K562 (cell line): Measurements from ENCODE around the gene BPIFB6. TPM values are rescaled to one million over a fixed set of nuclear protein-coding genes. Genes with fewer than 3 reads are reported as not detected.

ENCODE experiments used
- ATAC-seq: fragments of 200-7000 bp; cut with Tn5 transposase; 3 replicates; pipeline ENCODE4 v1.9.1; 2020; ENCODE audit warnings: moderate library complexity
- BruUV-seq: library from RNA; stranded (reverse); fragments of 400-500 nt; replicated peaks from 2 replicates; lab custom pipeline; 2021; lab: Mats Ljungman, UMichigan
- CTCF ChIA-PET: fragments of 300-600 bp; formaldehyde crosslinking; extraction: SDS; loops from one replicate; lab custom pipeline; 2021; ENCODE audit warnings: low intra/inter-chr PET ratio; lab: Yijun Ruan, JAX
- POLR2A ChIA-PET: fragments of 300-600, 350-650 bp; sonication (Branson Sonifier 250); formaldehyde crosslinking; extraction: SDS; loops from one replicate; lab custom pipeline; 2021; ENCODE audit warnings: antibody characterized with exemption, inconsistent platforms; lab: Yijun Ruan, JAX
- DNase-seq, 4 experiments: peaks; one replicate each; pipeline versions ENCODE4 v3.0.0 to v3.0.0-alpha.2; 2011 to 2018; ENCODE audit warnings: low spot score in 3 of 4, mixed read lengths in 3 of 4; ENCODE audit errors: extremely low read depth in 1 of 4
- FAIRE-seq: peaks from 2 replicates; lab custom pipeline; 2011; peaks lifted over from hg19 to GRCh38; lab: Jason Lieb, UNC
- H2AFZ ChIP-seq: 2 replicates; pipeline ENCODE4 v1.6.0; 2011; ENCODE audit warnings: low read depth, low read length, control low read depth, inconsistent platforms
- H3K27ac ChIP-seq: fragments of 200-600 bp; 3 replicates; pipeline ENCODE4 v1.8.0; 2011; ENCODE audit warnings: low read depth, mild to moderate bottlenecking, control low read depth, inconsistent platforms, low read length, moderate library complexity, mixed read lengths; ENCODE audit errors: extremely low read depth
- H3K27me3 ChIP-seq, 2 experiments: fragments of 300-600 bp in 1 of 2; 2 replicates in 1 of 2; 3 replicates in 1 of 2; pipeline versions ENCODE4 v1.6.0 to v1.8.0; 2011; ENCODE audit warnings: inconsistent platforms in 2 of 2, low read length in 2 of 2, mild to moderate bottlenecking in 1 of 2, mixed read lengths in 1 of 2, moderate library complexity in 1 of 2; ENCODE audit not compliant: control insufficient read depth in 2 of 2, insufficient read depth in 2 of 2
- H3K36me3 ChIP-seq: fragments of 300-600 bp; 3 replicates; pipeline ENCODE4 v1.8.0; 2011; ENCODE audit warnings: mild to moderate bottlenecking, low read length, inconsistent platforms; ENCODE audit not compliant: control insufficient read depth, insufficient read depth
- H3K4me1 ChIP-seq, 2 experiments: fragments of 200-600 bp in 1 of 2; replicated peaks in 1 of 2; 2 replicates in 1 of 2; 3 replicates in 1 of 2; pipeline versions ENCODE4 v1.5.1 to v1.8.0; 2011; ENCODE audit warnings: inconsistent platforms in 2 of 2, low read length in 2 of 2, mild to moderate bottlenecking in 1 of 2, mixed read lengths in 1 of 2, moderate library complexity in 1 of 2; ENCODE audit not compliant: control insufficient read depth in 2 of 2, insufficient read depth in 2 of 2
- H3K4me2 ChIP-seq: 2 replicates; pipeline ENCODE4 v1.6.1; 2011; ENCODE audit warnings: low read length, control low read depth, inconsistent platforms, mixed read lengths; ENCODE audit not compliant: insufficient read depth
- H3K4me3 ChIP-seq: fragments of 200-600 bp; sonication (generic), shearing (Covaris generic); 2 replicates; pipeline ENCODE4 v1.5.1; 2016; ENCODE audit warnings: control low read depth, inconsistent platforms
- H3K79me2 ChIP-seq: fragments of 200-600 bp; 3 replicates; pipeline ENCODE4 v1.8.0; 2011; ENCODE audit warnings: low read length, inconsistent platforms; ENCODE audit not compliant: control insufficient read depth, insufficient read depth
- H3K9ac ChIP-seq, 2 experiments: 2 replicates each; pipeline versions ENCODE4 v1.6.0 to v1.6.1; 2011; ENCODE audit warnings: low read depth in 2 of 2, low read length in 2 of 2, control low read depth in 1 of 2, inconsistent platforms in 1 of 2, mild to moderate bottlenecking in 1 of 2, mixed read lengths in 1 of 2; ENCODE audit not compliant: insufficient read depth in 1 of 2
- H3K9me1 ChIP-seq: one replicate; pipeline ENCODE4 v1.6.0; 2011; ENCODE audit warnings: inconsistent platforms, mild to moderate bottlenecking, low read length, moderate library complexity; ENCODE audit not compliant: control insufficient read depth, insufficient read depth
- H3K9me3 ChIP-seq: replicated peaks from 2 replicates; pipeline ENCODE4 v1.5.1; 2011; ENCODE audit warnings: low read depth, low read length, inconsistent platforms; ENCODE audit not compliant: control insufficient read depth, insufficient read depth
- H4K20me1 ChIP-seq: replicated peaks from 2 replicates; pipeline ENCODE4 v1.6.1; 2011; ENCODE audit warnings: low read length, inconsistent platforms, mixed read lengths; ENCODE audit not compliant: control insufficient read depth, insufficient read depth
- CBFA2T2 ChIP-seq: fragments of 450-650 bp; conservative IDR thresholded peaks from 2 replicates; pipeline ENCODE4 v1.6.1; 2017; ENCODE audit warnings: mild to moderate bottlenecking
- DIDO1 ChIP-seq: fragments of 450-650 bp; IDR thresholded peaks from 2 replicates; pipeline ENCODE4 v1.6.1; 2016; ENCODE audit warnings: low read depth, missing biosample characterization, missing genetic modification characterization
- FOXA3 ChIP-seq, 2 experiments: fragments of 450-650 bp in 1 of 2; sonication (generic) in 1 of 2; formaldehyde crosslinking; IDR thresholded peaks in 1 of 2; conservative IDR thresholded peaks in 1 of 2; 2 replicates each; pipeline versions ENCODE4 v1.4.0 to v1.8.0; 2020 to 2022; ENCODE audit warnings: mild to moderate bottlenecking in 2 of 2, missing genetic modification reagents in 1 of 2
- GTF2A2 ChIP-seq: IDR thresholded peaks from 2 replicates; pipeline ENCODE4 v1.6.1; 2016; ENCODE audit warnings: mild to moderate bottlenecking, missing genetic modification characterization, missing compliant biosample characterization
- MAFF ChIP-seq: IDR thresholded peaks from 2 replicates; pipeline ENCODE4 v1.6.1; 2012; ENCODE audit warnings: low read length, improper control_type of control experiment
- RNF2 ChIP-seq: sonication (generic); IDR thresholded peaks from 2 replicates; pipeline ENCODE4 v1.6.1; 2016
- SRSF3 ChIP-seq: fragments of 200-400 bp; formaldehyde crosslinking; IDR thresholded peaks from 2 replicates; pipeline ENCODE4 v1.6.1; 2016; ENCODE audit warnings: mild to moderate bottlenecking, low read length, moderate library complexity; ENCODE audit not compliant: insufficient read depth
- STAT5A ChIP-seq: IDR thresholded peaks from 2 replicates; pipeline ENCODE4 v1.6.1; 2012; ENCODE audit warnings: low read length, inconsistent platforms, borderline replicate concordance
- STAT5B ChIP-seq: fragments of 250-450 bp; sonication (Bioruptor Pico); IDR thresholded peaks from 2 replicates; pipeline ENCODE4 v1.8.0; 2021; ENCODE audit warnings: mild to moderate bottlenecking, inconsistent platforms
- TEAD4 ChIP-seq, 2 experiments: sonication (generic) in 1 of 2; formaldehyde crosslinking in 1 of 2; IDR thresholded peaks; 2 replicates each; pipeline versions ENCODE4 v1.6.1 to v1.8.0; 2012 to 2022; ENCODE audit warnings: borderline replicate concordance in 1 of 2, inconsistent platforms in 1 of 2, low read length in 1 of 2, mild to moderate bottlenecking in 1 of 2, missing genetic modification reagents in 1 of 2
- YY1 ChIP-seq, 3 experiments: IDR thresholded peaks; 2 replicates each; pipeline ENCODE4 v1.6.1; 2011; ENCODE audit warnings: low read length in 2 of 3, mild to moderate bottlenecking in 2 of 3, moderate library complexity in 2 of 3, borderline replicate concordance in 1 of 3, control low read depth in 1 of 3, low read depth in 1 of 3; ENCODE audit not compliant: insufficient read depth in 3 of 3, insufficient replicate concordance in 2 of 3, control insufficient read depth in 1 of 3, insufficient read length in 1 of 3; ENCODE audit errors: extremely low read depth in 1 of 3
- ZNF263 ChIP-seq: sonication (generic); formaldehyde crosslinking; IDR thresholded peaks from 2 replicates; pipeline ENCODE4 v1.8.0; 2022; ENCODE audit warnings: mild to moderate bottlenecking, missing genetic modification reagents, borderline replicate concordance
- ZNF764 ChIP-seq: fragments of 250-450 bp; sonication (Bioruptor Pico); IDR thresholded peaks from 2 replicates; pipeline ENCODE4 v1.4.0; 2020; ENCODE audit warnings: low read depth, mild to moderate bottlenecking, moderate library complexity
- WGBS: fragments of 100-300 bp; shearing (Covaris generic); methylation state at CpG from one replicate; pipeline ENCODE4 v1.1.6; 2016; ENCODE audit warnings: low coverage, mixed read lengths; ENCODE audit not compliant: insufficient coverage; ENCODE audit errors: missing lambda C conversion rate; 5-methylcytosine and 5-hydroxymethylcytosine counted together
- in situ Hi-C: fragments of 300-500 bp; cut with MboI; formaldehyde crosslinking; loops from 4 replicates; pipeline ENCODE4 v1.15.0; 2018; ENCODE audit warnings: inconsistent platforms, mixed read lengths
- intact Hi-C: fragments of 100-400 bp; cut with micrococcal nuclease; formaldehyde crosslinking; loops from 2 replicates; pipeline ENCODE4 v1.14.2; 2022
- polyA plus RNA-seq, 8 experiments: library from polyadenylated mRNA; depleted of rRNA in 4 of 8; stranded (reverse) in 5 of 8; unstranded in 3 of 8; fragments of >200 nt; fragmentation: Nextera tagmentation in 2 of 8; fragmentation: Illumina TruSeq in 1 of 8; extraction: Ambion mirVana in 2 of 8; extraction: Trizol in 1 of 8; gene quantifications; 2 replicates each; pipeline versions ENCODE4 v1.2.1 to v1.2.3, GENCODE V29; 2011 to 2014; ENCODE audit warnings: inconsistent platforms in 1 of 8, missing spikeins in 1 of 8
- total RNA-seq, 7 experiments: library from RNA; depleted of rRNA in 6 of 7; stranded (reverse); fragments of >200 nt in 6 of 7; fragmentation: Illumina TruSeq in 2 of 7; extraction: Trizol in 2 of 7; gene quantifications; 2 replicates each; pipeline versions ENCODE4 v1.2.1 to v1.2.3, GENCODE V29; 2011 to 2021; ENCODE audit warnings: low replicate concordance in 1 of 7
- TF ChIP-seq, protein P1 (sequence below): sonication (generic); formaldehyde crosslinking; IDR thresholded peaks from 2 replicates; pipeline ENCODE4 v1.8.0; 2022; ENCODE audit warnings: mild to moderate bottlenecking, missing genetic modification reagents
- TF ChIP-seq, protein P2 (sequence below): fragments of 450-650 bp; formaldehyde crosslinking; IDR thresholded peaks from 2 replicates; pipeline ENCODE4 v1.4.0; 2020; ENCODE audit warnings: mild to moderate bottlenecking, mixed read lengths

BPIFB6 gene
- total and polyA plus RNA-seq, 9 of the 15 experiments (the other 6 are each of a cell fraction or from before 2014, with no cell fraction given): not detected

DNA sequence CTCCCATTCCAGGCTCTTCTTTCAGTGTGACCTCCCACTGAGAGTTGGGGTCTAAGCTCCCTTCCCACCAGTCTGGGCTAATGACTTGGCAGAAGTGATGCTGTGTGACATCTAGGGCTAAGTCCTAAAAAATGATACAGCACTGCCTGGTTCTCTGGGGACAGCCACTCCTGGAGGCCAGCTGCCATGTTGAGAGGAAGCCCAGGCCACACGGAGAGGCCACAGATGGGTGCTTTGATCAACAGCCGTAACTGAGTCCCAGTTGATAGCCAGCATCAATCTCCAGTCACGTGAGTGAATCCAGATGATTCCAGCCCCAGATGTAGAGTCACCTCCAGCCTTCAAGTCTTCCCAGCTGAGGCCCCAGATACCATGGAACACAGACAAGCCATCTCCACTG is 41.0 kb upstream of the BPIFB6 start:
- ATAC-seq: no peak
- Histone ChIP-seq H3K4me3 (no peak overlapping the region), H3K27me3 (peaks cover 7 to 20% of the 10 kb centered on the region in 2 experiments; a peak in 3 of 5 replicates), H4K20me1 (0 out of 2 replicates have a peak, but pooled peaks cover 6% of the 10 kb centered on the region), H2AFZ (no peak overlapping the region), H3K79me2 (no peaks in the 10 kb centered on the region), H3K36me3 (no peaks in the 10 kb centered on the region), H3K9me1 (no peaks in the 10 kb centered on the region), H3K9ac (no peak overlapping the region), H3K4me1 (no peaks in the 10 kb centered on the region; a peak in 1 of 5 replicates), H3K4me2 (no peak overlapping the region), H3K27ac (no peak overlapping the region), H3K9me3 (no peaks in the 10 kb centered on the region)
- ChIA-PET POLR2A (interaction anchor here (0.8 kb wide), 1 partner anchor 450 kb away, joined by 3 read pairs; no protein-coding TSS in a partner anchor), CTCF (no interaction called here)
- in situ Hi-C loops: no loop called here
- TF ChIP-seq ZNF263 (CRISPR knock-in tag) (no peak), SRSF3 (no peak), STAT5B (no peak), TEAD4 (IDR thresholded peaks at IDR 0.05; ENCODE audit: low read length) (no peak), TEAD4 (CRISPR knock-in tag; IDR thresholded peaks at IDR 0.05; ENCODE audit: borderline replicate concordance) (no peak), ZNF764 (no peak), MAFF (no peak), YY1 (IDR thresholded peaks at IDR 0.05; ENCODE audit: borderline replicate concordance in 1 of 3, control insufficient read depth in 1 of 3, extremely low read depth in 1 of 3, insufficient read depth in 3 of 3, insufficient read length in 1 of 3, insufficient replicate concordance in 2 of 3, low read depth in 1 of 3, low read length in 2 of 3) (peak in 1 of 3 experiments; percentile 16), DIDO1 (tag) (no peak), FOXA3 (CRISPR knock-in tag; conservative IDR thresholded peaks at IDR 0.05 in 1 of 2, IDR thresholded peaks at IDR 0.05 in 1 of 2) (no peak), STAT5A (no peak), GTF2A2 (tag) (no peak), RNF2 (no peak), CBFA2T2 (no peak)
- TF ChIP-seq, protein P1, sequence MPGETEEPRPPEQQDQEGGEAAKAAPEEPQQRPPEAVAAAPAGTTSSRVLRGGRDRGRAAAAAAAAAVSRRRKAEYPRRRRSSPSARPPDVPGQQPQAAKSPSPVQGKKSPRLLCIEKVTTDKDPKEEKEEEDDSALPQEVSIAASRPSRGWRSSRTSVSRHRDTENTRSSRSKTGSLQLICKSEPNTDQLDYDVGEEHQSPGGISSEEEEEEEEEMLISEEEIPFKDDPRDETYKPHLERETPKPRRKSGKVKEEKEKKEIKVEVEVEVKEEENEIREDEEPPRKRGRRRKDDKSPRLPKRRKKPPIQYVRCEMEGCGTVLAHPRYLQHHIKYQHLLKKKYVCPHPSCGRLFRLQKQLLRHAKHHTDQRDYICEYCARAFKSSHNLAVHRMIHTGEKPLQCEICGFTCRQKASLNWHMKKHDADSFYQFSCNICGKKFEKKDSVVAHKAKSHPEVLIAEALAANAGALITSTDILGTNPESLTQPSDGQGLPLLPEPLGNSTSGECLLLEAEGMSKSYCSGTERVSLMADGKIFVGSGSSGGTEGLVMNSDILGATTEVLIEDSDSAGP (CRISPR knock-in tag): no peak
- TF ChIP-seq, protein P2, sequence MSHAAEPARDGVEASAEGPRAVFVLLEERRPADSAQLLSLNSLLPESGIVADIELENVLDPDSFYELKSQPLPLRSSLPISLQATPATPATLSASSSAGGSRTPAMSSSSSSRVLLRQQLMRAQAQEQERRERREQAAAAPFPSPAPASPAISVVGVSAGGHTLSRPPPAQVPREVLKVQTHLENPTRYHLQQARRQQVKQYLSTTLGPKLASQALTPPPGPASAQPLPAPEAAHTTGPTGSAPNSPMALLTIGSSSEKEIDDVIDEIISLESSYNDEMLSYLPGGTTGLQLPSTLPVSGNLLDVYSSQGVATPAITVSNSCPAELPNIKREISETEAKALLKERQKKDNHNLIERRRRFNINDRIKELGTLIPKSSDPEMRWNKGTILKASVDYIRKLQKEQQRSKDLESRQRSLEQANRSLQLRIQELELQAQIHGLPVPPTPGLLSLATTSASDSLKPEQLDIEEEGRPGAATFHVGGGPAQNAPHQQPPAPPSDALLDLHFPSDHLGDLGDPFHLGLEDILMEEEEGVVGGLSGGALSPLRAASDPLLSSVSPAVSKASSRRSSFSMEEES (CRISPR knock-in tag): peak; percentile 28; the same call in 1 of the 2 replicates
- no peak for DNase-seq
- no TSS peak for BruUV-seq
- WGBS: 3% methylated on average over 3 of the region's 3 CpGs
- intact Hi-C loops: no loop called here
- no peak for FAIRE-seq
